HG02588 (cell line): Measurements from ENCODE around the gene PTPRN2.
"Not testable (repeated sequence)": the region's sequence is repeated elsewhere in the genome, so short reads cannot be mapped to it uniquely, and the experiment has no call there.

ENCODE experiments used
- ATAC-seq: cut with Tn5 transposase; IDR thresholded peaks from one replicate; pipeline ENCODE4 v1.9.1; 2021; ENCODE audit warnings: mild to moderate bottlenecking, moderate library complexity; ENCODE audit not compliant: unreplicated experiment

Gene PTPRN2

DNA sequence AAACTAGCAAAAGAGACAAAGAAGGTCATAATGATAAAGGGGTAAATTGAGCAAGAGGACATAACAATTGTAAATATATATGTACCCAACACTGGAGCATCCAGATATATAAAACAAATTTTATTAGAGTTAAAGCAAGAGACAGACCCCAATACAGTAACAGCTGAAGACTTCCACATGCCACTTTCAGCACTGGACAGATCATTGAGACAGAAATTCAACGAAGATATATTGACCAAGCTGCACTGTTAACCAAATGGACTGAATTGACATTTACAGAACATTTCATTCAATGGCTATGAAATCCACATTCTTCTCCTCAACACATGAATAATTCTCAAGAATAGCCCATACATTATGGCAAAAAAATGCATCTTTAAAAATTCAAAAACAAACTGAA is 378.2 kb downstream of the PTPRN2 start:
- no peak for ATAC-seq

DNA sequence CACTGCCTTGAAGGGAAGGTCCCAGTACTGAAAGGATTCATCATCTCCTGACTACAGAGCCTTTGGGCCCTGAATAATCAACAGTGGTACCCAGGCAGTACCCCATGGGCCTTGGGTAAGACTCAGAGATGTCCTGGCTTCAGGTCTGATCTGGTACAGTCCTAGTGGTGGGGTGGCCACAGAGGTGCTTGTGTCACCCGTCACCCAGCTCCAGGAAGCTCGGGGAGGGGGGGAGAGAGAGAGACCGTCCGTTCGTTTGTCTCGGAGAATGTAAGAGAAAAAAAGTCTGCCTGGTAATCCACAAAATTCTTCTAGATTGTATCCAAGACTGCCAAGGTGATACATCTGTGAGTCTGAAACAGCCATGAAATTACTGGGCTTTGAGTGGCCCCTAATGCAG is 381.3 kb downstream of the PTPRN2 start:
- no peak for ATAC-seq

DNA sequence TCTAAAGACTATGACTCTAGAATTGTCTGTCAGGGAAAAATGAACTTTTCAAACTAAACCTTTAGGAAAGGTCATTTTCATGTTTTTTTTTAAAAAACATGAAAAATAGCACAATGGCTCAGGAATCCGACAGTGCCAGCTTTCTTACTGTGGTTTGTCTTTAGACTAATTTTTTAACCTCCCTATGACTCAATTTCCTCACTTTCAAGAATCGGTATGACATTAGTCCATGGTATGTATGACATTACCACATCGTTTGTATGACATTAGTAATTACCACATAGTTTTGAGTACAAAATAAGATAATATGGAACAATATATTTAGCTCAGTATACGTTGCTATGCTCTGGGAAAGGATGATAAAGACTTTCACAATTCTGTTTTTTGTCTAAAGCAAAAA is 383.2 kb downstream of the PTPRN2 start:
- ATAC-seq = no peak

DNA sequence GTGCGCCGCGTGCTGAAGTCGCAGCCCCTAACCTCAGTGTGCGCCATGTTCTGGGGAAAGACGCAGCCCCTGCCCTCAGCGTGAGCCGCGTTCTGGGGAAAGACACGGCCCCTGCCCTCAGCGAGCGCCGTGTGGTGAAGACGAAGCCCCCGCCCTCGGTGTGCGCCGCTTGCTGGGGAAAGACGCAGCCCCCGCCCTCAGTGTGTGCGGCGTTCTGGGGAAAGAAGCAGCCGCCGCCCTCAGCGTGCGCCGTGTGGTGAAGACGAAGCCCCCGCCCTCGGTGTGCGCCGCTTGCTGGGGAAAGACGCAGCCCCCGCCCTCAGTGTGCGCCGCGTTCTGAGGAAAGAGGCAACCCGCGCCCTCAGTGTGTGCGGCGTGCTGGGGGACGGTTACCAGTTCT is 383.7 kb downstream of the PTPRN2 start:
- not testable (repeated sequence) for ATAC-seq

DNA sequence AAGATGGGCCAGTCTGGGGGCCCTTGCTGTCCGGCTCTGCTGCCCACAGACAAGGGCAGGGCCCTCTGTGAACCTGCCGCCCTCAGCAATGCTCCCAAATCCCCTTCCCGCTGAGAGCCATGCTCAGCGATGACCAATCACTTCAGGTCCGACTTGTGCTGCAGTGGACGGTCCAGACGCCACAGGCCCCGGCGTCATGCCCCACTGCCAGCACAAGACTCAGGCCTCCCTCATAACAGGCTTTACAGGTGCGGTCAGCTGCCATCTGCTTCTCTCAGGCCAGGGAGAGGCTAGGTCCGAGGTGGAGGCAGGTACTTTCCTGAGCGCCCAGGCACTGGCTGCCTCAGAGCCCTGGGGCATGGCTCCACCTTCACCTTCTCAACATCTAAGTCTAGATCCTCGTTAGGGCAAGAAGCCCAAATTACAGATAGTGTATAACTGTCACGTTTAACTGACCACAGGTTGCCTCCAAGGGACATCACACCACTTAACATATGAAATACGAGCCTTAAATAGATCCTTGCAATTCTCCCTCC is 393.2 kb downstream of the PTPRN2 start:
- no peak for ATAC-seq

DNA sequence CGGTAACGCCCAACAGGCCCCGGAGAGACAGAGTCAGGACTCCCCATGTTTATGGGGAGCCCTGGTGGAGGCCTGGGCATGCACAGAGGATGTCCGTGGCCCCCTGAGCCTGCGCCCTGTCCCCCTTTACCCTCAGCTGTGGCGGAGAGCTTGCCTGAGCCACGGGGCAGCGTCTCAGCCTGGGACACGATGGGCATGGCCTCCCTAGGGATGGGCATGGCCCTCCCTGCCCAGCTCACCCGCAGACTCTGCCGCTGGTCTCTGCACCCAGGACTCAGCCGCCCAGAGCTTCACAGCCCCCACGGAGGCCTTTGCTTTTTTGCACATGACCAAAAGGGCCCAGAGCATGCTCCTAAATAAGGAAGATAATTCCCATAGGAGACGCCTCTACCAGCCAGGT is 394.2 kb downstream of the PTPRN2 start:
- ATAC-seq = no peak

DNA sequence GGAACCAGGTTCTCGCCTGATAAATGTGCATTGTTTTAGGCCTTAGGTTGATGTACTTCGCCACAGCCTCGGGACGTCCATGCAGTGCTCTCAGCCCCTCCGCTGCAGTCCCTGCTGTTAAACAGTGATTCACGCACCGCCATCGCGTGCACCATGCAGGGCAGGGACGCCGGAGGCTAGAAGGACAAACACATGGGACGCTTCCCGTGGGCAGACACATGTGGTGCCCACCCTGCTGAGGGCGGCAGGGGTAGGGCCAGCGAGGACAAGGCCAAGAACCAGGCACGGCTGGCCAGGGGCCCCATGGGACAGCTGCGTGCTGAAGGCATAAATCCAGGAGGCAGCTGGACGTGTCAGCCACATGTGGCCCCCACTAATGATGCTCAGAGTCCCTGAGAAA is 394.7 kb downstream of the PTPRN2 start:
- no peak for ATAC-seq

DNA sequence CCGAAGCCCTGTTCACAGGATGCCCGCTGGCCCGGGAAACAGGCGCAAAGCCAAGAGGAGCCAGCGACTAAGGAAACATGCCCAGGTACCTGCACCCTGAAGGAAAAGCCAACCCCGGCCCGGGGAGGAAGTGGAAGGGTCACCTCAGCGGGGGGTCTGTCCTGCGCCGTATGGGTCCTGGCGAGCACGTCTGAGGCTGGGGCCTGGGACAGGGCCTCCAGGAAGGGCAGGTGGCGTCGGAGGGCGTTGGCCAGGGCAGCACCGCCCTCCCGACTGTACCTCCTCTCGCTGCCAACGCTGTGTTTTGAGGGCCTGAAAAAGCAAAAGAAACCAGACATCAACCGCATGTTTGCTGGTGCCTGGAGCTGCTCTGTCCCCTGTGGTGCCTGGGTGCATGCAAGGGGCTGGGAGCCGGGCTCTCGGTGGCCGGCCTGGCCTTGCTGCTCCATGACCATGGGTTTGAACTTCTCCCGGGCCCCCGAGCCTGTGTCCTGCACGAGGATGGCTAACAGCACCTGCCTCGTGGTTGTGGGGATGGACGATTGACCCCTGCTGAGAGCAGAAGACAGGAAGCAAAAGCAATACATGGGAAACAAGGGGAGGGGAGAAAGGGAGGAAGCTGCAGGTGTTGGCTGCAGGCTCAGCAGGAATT is 395.3 kb downstream of the PTPRN2 start:
- ATAC-seq = no peak

DNA sequence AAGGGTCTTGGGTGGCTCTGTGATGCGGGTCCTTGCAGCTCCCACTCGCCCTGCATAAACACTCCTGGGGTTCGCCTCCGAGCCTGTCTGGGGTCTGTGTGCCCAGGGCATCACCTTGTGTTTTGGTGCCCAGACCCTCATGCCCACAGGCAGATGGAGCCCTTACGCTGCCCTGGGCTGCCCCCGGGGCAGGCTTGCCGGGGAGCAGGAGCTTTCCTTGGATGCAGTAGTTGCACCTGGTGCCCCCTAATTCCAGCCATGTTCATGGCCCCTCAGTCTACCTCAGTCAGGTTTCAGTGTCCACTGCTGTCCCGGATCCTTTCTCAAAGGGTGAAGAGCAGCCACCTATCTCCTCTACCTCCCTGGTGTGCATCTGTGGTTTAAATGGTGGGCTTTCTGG is 396.0 kb downstream of the PTPRN2 start:
- ATAC-seq = no peak

DNA sequence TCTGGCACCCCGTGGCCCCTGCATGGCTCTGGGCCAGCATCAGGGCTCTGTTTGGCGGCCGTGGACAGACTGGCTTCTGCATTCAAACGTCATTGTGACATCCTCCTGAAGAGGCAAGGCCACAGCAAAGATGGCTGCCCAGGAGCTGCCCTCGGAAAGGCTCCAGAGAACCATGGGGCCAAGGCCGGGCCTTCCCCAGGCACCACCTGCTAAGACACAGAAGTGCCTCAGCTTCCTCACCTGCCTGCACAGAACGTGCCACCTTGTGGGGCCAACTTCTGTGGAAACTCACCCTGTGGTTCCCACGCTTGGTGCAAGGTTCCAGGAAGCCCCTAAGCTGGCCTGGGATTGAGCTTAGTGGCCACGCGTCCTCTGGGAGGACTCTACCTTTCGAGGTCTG is 396.9 kb downstream of the PTPRN2 start:
- ATAC-seq = no peak

DNA sequence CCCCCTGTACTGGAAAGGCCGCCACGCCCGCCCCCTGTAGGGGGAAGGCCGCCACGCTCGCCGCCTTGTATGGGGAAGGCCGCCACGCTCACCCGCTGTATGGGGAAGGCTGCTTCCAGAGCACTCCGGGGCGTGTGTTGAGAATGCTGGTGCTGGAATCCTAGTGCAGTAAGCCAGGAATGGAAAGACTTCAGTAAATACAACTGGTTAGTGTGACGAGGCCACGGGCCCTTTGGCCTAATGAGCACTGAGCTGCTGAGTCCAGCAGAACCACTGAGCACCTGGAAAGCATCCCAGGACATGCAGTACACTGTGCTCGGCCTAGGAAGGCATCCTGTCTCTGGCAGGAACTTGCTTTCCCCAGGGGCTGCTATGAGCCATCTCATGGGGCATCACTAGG is 398.9 kb downstream of the PTPRN2 start:
- no peak for ATAC-seq

DNA sequence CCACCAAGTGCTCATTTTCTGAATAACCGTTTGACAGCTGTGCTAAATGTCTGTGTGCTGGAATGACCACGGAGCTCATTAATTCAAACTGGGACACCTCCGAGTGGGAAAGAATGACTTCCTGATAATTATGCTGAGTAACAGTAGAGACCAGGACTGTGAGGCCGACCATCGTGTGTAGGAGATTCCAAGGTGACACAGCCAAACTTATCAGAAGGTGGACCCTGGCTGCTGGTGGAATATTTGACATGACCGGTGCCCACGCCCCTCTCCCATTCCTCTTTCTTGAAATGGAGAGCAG is 400.0 kb downstream of the PTPRN2 start:
- ATAC-seq = no peak

DNA sequence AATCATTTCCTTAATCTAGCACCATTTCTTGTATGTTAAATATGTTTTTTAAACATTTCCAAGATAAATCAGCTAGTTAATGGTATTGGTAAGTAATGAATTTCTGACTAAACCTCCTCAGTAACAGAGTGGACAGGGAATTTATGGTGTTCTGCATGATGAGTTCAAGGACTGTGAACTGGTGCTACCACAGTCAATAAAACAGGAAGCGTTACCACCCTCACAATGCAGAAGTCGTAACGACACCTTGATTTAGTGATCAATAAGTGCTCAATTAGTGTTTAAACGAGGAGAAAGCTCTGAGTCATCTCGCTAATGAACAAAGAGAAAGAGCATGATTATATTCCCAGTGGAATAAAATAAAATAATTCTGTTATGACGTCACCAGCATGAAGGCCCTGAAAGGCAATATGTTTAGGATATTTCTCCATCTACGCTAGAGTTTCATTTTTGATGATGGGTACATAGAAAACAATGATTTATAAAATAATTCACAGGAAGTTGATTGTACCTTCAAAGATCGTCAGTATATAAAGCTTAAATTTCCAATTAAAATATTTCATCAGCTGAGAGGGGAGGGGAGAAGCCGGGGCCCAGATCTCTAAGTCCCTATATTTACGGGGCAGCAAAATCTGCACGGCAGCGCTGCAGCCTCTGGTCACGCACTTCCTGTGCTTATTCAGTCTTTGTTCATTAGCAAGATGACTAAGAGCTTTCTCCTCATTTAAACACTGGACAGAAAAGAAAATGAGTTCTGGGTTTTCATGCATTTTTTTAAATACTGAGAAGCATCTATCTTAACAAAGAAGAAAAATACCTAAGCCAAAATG is 400.5 kb downstream of the PTPRN2 start:
- no peak for ATAC-seq

DNA sequence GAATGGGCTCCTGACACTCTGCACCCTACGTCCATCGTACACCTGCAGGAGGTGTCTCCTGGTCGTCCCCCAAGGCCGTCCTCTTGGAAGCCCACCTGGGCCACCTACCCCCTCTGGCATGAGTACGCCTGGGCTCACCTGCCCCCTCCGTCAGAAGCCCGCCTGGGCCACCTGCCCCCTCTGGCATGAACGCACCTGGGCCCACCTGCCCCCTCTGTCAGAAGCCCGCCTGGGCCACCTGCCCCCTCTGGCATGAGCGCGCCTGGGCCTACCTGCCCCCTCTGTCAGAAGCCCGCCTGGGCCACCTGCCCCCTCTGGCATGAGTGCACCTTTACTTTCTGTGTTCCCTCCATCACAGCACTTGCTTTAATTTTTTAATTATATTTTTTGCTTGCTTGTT is 401.2 kb downstream of the PTPRN2 start:
- ATAC-seq = no peak

DNA sequence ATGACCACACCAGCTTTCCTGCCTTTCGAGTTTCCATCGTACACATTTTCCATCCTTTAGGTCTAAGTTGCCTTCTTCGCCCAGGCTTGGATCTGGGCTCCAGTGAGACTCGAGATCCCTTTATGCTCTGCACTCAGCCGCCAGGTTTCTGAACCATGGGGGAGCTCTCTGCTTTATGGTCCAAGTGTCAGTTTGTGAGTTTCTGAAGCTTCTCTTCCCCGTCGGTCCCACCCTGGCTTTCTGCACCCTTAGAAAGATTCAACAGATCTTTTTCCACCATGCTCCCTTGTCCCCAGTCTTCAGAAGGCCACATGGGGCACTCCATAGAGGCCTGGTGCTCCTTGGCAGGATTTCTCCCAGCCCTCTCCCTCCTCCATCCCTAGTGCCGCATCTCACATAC is 402.0 kb downstream of the PTPRN2 start:
- no peak for ATAC-seq

DNA sequence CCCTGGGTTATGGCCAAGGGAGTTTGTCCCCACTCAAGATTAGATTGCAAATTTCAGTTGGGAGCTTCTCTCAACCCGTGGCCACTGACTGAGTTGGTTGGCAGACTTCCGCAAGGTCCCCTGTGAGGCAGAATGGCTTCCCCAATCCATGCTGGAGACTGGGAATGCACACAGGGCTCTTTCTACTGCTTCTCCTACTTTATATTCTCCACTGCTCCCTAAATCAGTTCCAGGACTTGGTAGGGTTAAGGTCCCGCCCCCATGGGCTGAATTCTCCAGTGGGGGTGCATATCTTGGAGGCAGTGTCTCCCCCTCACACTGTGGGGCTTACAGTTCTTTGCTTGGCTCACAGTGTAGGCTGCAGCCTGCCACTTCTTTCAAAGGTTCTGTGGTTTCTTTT is 404.2 kb downstream of the PTPRN2 start:
- no peak for ATAC-seq

DNA sequence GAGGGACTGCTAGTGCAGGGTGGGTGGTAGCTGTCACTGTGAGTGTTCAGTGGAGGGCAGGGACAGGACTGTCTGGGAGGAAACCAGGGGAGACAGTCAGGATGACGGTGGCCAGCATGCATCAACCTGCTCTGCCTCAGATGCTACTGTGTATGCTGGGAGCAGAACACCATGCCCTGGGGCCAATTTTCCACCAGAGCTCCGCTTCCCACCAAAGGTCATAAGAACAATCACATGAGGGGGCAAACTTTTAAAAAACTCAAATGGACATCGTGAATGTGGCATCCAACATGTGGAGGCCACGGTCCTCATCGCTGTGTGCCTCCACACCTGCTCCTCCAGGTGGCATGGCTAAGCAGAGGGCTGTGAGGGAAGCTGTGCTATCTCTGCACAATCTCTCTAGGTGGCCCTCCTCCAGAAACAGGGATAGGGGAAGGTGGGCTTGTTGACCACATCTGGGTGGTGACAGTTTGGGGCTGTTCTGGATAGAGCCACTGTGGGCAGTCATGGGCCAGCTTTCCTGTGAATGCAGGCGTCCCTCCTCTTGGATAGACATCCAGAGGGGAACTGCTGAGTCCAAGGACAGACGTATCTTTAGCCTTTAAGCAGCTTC is 411.0 kb downstream of the PTPRN2 start:
- no peak for ATAC-seq

DNA sequence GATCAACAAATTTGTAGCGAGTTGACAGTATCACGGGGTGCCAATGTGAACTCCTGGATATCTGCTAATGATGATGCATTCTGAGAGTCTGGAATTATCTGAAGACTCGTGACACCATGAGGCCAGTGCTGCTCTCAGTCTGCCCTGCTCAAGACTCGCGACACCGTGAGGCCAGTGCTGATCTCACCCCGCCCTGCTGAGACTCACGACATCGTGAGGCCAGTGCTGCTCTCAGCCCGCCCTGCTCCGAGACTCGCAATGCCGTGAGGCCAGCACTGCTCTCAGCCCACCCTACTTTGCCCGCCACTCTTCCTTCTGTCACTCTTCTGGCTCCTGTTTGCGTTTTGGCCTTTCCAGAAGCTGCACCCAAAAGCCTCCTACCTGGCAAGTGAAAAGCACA is 411.8 kb downstream of the PTPRN2 start:
- ATAC-seq = no peak

DNA sequence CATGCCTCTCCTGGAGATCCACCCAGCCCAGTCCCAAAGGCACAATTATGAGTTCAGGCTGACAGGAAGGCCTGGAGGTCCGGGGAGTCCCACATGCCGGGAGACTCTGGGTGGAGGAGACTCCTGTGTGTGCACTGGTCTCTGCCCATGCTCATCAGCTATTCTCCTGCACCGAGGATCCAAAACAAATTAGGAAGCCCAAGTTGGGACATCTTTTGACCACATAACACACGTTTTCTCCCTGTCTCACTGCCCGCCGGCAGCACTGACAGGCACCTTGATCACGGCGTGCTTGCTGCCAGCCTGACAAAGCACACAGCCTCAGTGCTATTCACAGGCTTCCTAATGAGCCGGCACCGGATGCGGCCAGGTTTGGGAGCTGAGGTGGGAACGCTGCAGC is 412.7 kb downstream of the PTPRN2 start:
- ATAC-seq = no peak

DNA sequence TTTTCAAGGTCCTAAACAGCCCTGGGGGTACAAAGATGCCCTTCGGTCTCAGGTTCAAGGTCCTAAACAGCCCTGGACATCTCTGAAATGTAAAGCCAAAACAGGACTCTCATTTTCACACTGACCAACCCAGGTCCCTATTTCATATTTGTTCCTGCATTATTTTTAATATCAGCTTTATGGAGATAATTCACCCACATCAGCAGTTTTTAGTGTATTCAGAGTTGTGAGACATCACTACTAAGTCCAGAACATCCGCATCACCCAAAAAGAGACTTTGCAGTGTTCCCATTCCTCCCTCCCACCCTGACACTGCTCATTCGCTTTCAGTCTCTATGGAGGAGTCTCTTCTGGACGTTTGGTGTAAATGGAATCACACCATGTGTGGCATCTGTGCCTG is 420.2 kb downstream of the PTPRN2 start:
- ATAC-seq = no peak

DNA sequence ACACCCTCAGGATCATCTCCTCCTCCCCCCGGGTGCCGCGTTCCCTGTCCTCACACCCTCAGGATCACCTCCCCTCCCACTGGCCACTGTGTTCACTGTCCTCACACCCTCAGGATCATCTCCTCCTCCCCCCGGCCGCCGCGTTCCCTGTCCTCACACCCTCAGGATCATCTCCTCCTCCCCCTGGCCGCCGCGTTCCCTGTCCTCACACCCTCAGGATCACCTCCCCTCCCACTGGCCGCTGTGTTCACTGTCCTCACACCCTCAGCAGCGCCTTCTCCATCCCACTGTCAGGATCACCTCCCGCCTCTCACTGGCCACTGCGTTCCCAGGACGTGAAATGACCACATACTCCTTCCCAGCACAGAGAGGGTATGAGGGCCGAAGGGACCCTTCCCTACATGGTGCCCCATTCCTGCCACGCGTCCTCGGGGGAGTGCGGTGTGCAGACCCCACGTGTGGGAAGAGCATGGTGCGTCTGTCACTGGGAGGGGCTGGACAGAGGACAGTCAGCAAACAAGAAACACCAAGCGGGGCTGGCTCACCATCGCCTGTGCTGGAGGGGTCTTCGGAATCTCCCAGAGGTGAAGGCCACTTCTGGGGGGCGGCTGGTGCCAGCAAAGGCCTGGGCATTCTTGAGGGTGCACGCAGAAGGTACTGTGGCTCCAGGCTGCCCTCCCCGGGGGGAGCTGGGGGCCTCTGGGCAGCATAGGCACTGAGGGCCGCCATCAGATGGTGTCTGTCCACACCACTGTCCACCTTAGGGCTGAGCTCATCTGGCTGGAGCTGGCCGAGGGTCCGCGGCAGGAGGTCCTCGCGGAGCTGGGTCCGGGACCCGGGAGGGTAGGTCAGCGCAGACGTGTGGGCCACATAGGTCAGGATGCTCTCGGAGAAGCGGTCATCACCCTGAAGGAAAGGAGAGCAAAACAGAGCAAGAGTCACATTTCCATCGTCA is 421.0 kb downstream of the PTPRN2 start:
- ATAC-seq = no peak
